HG03354 (cell line): ENCODE data around the gene TENM3.
A peak's percentile ranks its signal among the peaks of the same experiment; 100 is the strongest.

Experiments used
- ATAC-seq: cut with Tn5 transposase; IDR thresholded peaks from one replicate; pipeline ENCODE4 v1.9.1; 2021; ENCODE audit warnings: mild to moderate bottlenecking; ENCODE audit not compliant: unreplicated experiment, poor library complexity, severe bottlenecking

The TENM3 gene

DNA sequence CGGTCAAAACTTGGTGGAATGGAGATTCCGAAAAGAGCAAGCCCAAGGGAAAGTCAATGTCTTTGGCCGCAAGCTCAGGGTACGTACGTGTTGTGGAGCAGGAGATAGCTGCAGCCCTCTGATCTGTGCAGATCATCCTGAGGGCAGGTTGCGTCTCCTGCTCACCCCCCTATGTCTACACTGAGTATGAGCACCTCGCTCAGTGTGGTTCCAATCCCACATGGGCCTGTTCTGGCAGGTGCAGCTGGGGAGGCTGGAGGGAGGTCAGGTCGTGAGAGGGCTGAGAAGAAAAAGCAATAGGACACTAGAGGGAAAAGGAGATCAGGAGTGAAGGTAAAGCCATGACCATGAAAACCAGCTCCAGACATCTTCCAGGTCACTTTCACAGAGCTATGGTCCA, 531.9 kb downstream of the TENM3 start:
- ATAC-seq = no peak

DNA sequence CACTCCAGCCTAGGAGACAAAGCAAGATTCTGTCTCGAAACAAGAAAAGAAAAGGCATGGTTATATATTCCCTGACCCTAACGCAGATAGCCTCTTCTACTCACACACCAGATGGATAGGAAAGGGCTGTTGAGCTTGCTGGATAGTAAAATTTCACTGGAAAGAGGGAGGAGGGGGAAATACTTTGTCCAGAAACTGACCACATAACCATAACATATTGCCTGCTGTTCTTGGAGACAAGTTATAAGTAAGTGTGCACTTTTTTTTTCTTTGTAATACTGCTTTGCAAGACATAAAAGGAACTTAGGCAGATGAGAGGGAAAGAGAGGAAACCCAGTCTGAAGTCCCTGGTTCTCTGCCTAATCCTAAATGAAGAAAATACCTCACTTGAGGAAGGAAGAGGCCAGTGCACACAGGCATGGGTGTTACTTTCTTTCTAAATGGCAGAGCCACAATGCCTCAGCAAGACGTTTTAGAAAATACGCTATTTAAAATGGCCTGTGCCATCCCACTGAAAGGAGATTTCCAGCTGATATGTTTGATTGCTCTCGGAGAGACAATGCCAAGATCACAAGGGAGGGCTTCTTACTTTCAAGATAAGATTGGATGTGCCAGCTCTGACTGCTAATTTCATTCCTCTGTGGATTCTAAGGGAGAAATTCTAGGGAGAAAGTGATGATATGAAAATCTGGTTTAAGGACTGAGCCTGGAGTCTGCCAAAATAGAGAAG, 533.3 kb downstream of the TENM3 start:
- ATAC-seq = no peak

DNA sequence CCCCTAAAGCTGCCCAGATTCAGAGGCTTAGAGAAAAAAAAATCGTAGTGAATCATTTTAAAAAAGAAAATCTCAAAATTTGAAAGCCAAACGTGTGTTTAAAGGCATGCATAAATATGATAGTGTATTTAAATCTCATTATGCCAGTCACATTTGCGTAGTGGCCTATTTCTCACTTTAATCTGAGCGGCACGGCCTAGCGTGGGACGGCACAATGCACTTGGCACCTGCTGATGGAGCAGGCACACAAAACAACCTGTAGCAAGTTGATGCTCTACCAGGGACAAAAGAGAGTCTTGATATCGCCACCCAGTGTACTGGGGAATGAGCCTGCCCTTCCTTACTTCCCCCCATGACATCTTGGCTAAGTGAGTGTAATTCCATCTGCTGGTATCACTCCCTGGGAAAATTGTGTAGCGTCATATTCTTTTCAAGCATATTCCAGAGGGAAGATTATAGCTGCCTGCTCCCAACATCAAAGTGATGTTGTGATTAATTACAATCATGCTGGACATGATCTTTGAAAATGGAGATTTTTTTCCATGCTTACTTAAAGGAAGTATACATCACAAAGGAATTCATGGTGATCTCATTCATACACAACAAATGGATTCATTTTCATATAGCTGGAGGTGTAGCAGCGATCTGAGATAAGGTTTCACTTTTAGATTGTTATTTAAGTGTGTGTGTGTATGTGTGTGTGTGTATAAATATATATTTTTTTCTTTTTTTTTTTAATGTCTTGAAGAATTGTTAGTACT, 535.2 kb downstream of the TENM3 start:
- ATAC-seq = no peak

DNA sequence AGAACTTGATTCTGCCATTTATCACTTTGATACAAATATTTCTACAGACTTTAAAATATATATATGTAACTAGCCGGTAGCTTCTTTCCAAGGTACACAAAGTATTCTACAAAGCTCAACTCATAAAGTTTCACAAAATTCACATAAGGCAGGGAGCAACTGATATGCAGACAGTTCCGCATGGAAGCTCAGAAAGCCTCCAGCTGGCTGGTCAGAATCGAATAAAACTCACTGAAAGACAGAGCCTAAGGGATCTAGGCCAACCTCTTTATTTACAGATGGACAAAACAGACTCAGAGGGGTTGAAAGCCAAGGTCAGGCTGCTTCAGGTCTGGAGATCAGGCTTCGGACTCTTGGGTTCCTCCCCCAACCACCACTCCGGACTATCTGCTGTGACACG, 543.8 kb downstream of the TENM3 start:
- no peak for ATAC-seq

DNA sequence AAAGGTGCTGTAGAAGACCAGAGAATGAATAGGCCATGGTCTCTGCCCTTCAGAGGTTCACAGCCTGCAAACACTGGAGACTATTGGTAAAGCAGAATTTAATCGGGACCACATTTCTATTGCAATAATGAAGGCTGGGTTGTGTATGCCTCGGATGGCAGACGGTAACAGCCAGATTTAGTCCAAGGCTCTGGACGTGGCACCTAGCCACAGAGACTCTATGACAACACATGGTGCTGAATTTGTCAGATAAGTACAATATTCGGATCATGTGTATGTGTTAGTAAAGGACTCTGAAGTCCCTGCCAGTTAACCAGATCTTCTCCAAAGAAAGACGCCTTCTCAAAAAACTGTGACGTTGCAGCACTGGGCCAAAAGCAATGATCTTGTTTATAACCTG, 545.0 kb downstream of the TENM3 start:
- no peak for ATAC-seq

DNA sequence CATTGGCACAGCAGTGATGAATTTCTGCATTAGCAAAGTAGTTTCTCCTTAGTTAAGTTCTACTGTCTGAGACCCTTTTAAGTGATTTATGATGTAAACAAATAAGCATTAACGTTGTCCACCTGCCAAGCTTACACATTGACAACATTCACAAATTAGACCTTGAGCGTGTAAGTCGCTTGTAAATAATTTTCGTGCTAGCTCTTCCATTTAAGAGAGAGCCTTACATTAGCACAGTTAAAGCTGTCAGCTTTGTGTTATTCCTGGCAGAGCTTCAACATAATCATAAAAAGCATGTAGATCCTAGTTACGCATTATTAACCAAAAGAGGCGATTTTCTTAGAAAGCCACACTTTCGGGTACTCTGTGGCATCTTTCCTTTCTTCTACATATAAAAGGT, 546.3 kb downstream of the TENM3 start:
- no peak for ATAC-seq

DNA sequence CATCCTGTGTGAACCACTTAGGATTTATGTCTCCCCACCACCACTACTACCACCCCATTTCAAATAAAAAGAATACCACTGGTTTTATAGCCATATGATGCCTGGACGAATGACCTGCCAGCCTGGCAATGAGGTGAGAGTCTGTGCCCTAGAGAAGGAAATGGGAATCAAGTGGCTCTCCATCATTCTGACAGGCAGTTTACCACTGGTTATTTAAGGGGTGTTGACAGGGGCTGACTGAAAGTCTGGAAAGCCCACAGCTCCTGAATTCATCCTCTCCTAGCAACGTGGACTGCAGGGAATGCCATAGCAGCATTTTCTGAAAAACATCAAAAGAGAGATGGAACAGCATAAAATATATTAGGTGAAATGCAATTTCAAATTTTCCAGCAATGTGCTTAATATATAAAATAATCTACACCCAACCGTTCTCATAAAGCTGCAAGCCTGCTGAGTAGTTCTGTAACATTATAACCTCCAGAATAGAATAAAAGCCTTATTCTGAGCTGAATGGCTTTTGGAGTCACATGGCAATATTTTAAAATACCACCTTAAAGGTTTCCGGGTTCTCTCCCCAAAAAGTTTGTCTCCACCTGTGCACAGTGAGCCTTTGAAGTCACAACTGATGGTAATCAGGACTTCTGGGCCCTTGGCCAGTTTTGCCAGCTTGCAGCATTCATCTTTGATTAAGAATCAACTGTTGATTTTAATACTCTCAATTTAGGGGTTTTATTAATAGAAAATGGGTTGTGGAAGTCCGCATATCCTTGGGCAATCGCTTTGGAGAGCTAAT, 552.4 kb downstream of the TENM3 start:
- no peak for ATAC-seq

DNA sequence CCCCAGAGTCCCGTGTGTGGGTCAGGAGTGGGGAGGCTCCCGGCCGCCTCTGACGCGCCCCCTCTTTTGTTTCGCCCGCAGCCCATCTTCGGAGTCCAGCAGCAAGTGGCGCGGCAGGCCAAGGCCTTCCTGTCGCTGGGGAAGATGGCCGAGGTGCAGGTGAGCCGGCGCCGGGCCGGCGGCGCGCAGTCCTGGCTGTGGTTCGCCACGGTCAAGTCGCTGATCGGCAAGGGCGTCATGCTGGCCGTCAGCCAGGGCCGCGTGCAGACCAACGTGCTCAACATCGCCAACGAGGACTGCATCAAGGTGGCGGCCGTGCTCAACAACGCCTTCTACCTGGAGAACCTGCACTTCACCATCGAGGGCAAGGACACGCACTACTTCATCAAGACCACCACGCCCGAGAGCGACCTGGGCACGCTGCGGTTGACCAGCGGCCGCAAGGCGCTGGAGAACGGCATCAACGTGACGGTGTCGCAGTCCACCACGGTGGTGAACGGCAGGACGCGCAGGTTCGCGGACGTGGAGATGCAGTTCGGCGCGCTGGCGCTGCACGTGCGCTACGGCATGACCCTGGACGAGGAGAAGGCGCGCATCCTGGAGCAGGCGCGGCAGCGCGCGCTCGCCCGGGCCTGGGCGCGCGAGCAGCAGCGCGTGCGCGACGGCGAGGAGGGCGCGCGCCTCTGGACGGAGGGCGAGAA, 556.5 kb downstream of the TENM3 start:
- ATAC-seq = no peak

DNA sequence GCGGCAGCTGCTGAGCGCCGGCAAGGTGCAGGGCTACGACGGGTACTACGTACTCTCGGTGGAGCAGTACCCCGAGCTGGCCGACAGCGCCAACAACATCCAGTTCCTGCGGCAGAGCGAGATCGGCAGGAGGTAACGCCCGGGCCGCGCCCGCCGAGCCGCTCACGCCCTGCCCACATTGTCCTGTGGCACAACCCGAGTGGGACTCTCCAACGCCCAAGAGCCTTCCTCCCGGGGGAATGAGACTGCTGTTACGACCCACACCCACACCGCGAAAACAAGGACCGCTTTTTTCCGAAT, 557.0 kb downstream of the TENM3 start:
- ATAC-seq = no peak

DNA sequence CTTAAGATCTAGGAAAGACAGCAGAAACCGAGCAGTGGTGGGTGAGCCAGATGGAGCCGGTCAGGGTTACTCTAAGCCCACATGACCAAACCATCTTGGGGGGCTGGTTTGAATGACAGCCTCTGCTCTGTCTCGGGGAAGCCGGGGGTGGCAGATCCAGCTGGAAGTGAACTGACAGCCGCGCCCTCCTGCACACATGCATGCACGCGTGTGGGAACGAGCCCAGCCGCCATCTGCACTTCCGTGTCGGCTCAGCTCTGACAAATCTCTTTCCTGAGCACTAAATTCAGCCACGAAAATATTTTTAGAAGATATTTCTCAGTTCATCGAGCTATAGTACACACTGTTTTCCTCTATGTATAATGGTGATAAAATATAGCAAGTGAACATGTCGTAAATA, 558.4 kb downstream of the TENM3 start:
- ATAC-seq = no peak

DNA sequence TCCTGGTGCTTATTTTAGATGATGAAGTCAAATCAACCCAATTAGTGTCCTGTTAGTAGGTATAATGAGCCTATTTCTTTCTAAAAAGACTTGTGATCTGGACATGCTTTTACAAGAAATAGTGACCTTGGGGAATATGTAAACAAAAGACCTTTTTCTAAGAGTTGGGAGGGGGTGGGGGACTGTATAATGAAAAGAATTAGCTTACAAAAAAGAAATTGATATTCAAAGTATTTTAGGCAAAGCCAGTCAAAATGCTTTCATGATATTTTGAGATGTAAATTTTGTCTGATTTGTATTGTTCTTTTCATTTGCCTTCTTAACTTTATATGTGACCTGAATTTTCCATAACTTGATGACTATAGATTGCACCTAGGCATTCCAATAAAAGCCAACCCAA, 559.4 kb downstream of the TENM3 start:
- ATAC-seq = no peak

DNA sequence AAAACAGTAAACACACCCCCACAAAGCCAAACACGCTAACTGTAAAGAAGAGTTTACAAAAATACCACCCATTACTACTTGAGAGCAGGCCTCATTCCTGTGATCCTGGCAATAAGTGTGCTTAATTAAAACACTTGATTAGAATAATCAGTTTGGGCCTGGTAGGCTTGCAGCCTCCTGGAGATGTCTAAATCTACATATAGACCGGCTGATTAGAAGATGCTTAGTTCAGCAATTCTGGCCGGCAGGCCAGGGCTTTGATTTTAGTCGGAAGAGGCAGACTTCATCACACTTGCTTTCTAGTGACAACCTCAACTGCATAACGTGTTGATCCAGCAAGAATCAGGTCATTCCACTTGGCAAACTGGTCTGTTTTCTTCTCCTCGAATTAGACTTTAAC, 560.0 kb downstream of the TENM3 start:
- ATAC-seq = no peak

DNA sequence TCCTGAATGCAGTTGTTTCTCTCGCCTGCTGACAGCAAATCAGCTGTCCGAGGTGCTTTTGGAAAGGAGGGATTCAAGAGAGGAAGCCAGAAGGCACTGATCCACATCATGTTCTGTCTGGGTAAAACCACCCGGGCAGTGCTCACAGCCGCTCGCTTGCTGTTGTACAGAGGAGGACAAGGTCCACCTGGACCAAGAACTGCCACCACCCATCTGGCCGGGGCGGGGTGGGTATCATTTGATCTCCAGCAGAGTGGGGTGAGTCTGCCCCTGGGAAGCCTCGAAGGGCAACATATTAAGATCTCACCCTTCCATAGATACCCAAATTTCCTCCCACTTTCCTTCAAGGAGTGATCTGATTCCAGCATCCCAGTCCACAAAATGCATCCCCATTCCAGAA, 560.9 kb downstream of the TENM3 start:
- no peak for ATAC-seq

DNA sequence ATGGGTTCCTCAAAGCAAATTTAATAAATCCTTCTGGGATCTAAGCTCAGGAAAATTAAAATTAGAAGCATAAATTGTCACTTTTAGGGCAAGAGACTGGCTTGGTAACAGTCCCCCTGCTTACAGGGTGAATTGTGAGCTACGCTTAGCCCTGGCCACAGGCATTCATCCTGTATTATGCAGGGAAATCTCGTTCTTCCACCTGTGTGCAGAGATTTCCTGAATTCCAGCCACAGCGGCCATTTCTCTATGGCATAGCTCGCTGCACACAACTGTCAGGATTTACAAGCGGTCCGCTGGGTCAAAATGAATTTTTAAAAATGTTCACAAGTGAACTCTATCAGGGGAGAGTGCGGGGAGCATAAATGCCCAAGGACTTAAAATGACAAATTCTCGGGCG, 562.1 kb downstream of the TENM3 start:
- no peak for ATAC-seq

DNA sequence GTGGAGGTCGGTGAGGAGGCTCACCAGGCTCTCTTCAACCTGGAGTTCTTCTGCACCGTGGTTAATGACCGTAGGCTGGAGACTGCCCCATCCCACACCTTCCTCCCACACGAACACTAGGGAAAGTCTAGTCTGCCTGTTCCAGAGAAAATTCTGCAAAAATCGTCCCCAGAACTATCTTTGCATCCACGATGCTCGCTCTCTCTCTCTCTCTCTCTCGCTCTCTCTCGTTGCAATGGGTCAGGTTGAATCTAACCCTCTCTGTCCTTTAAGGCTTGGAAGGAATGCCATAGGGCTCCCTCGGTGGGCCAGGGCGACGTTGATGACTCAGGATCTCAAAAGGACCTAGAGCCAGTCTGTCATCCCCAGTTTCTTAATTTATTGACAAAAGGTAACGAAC, 562.5 kb downstream of the TENM3 start:
- no peak for ATAC-seq

DNA sequence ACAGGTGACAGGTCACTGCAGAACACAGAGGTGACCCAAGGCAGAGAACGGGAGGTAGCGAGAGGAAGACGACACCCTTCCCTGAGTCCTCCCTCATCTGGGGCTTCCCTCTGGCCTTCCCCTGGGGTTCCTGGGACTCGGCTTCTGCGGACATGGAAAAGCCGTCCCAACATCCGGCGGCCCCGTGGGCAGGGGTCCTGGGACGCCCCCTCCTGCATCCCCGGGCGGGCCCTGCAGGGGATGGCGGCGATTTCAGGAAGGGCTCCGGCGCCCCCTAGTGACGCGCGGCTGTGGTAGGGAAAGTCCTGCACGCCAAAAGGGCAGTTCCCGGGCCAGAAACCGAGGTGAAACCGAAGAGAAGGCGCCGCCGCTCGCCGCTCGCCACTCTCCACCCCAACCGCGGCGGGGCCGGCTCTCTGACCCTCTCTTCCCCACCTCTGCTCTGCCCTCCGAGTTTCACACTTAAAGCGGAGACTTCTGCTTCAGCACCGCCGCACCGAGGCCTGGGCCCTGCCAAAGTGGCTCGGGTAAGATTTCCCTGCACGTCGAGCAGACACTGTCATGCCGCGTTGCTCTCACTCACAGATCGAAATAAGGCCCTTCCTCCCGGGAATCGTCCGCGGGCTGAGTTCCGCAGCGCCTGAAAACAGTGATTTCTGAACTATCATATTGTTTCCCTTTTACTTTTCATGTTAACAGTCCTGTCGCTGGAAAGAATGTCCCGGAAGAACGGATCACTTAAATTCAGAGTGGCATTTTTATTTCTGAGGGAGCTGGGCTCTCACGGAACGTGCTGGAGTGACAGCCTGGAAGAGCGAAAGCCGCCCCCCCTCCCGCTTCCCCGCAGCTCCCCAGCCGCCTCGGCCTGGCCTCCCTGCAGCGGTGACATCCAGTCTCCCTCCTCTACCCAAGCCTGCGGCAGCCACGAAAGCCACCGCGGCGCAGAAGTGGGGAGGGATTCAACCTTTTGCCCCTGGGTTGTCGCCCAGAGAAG, 563.4 kb downstream of the TENM3 start:
- ATAC-seq = peak; percentile 60

DNA sequence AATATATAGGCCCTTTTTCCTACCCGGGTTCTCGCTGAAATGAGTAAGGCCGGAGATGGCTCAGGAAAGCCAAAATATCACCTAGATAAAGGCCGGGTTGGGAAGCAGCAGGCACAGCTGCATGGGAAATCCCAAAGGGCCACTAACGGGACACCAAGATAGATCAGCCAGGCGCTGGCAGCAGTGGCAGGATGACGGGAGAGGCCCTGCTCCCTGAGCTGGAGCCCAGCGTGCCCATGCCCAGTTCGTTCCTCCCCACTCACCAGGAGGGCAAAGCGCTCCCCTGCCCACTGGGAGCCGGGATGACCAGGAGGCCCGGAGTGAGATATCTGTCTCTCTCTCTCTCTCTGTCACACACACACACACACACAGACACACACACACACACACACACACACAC, 564.1 kb downstream of the TENM3 start:
- no peak for ATAC-seq

DNA sequence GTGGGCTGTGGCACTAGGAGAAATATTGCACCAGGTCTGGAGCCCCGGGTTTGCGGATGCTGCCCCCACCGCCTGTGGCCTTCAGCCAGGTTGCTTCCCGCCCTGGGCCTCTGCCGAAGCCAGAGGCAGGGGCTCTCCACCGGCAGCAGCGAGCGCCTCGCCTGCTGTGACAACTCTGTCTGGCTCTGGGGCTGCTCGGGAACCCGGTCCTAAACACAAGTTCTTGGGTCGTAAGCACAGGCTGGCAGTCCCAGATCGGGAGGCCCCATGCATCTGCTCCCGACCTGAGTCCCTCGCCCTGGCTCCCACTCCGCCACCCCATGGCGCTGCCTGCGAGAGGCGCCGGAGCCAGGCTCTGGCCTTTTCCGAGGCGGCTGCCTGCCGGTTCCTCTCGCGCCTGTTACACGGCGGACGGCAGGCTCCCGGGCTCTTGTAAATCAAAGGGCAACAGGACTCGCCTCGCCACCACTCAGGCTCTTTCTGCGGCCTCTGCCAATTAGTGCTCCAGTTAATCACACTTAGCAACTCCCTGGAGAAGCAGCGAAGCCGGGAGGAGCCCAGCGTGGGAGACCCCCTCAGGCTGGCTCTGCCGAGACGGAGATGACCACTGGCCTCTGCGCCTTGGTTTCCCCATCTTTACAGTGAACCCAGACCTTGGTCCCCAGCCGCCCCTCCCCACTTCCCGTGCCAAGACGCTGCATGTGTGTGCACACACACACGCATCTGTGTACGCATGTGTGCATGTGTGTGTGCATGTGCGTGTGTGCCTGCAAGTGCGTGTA, 564.8 kb downstream of the TENM3 start:
- no peak for ATAC-seq
